NCI-H2227 treated with DMSO at 0.1 percent for 48 hours (cell line): Measurements from ENCODE around the gene SERGEF.

Experiments
- DNase-seq: peaks from one replicate; lab custom pipeline; 2025; lab: John Stamatoyannopoulos, UW

Gene SERGEF

DNA sequence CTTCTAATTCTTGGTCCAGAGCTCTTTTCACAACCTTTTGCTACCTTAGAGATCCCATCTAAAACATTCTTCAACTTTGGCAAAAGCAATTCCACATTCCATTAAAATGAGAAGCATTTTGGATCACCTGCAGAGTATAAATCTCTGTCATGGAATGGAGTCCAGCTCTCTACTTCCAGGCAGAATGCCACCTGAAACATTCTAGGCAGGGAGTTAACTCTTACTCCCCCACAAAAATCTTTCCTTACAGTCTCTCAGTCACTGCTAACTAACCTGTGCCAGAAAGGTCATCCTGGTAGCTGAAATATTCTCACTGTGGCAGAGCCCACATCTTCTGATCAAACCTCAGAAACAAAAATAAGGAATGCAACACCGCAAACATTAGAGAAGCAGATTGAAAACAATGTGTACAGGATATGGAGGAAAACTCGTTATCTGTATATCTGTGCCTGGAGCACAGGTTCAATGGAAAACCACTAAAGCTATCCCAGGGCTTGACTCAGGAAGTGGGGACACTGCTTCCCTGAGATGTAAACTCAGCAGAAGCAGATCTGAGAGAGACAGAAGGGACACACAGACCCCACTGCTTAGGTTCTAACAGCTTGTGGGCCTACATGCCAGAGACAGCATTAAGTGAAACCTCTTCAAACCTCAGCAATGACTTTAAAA lies 199.3 kb downstream of the SERGEF start:
- no peak for DNase-seq

DNA sequence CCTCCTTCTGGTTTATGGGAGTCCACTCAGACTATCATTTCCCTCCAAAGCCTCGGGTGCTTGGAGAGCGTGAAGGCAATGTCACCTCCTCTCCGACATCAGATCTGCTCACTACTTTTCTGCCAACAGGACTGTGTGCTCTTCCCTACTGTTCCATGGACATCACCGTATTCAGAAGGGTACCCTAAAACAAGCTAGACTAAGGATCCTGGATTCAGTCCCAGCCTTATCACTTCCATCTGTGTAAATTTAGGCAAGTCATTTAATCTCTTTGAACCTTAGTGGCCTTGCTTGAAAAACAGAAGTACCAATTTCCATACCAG lies 200.0 kb downstream of the SERGEF start:
- no peak for DNase-seq

DNA sequence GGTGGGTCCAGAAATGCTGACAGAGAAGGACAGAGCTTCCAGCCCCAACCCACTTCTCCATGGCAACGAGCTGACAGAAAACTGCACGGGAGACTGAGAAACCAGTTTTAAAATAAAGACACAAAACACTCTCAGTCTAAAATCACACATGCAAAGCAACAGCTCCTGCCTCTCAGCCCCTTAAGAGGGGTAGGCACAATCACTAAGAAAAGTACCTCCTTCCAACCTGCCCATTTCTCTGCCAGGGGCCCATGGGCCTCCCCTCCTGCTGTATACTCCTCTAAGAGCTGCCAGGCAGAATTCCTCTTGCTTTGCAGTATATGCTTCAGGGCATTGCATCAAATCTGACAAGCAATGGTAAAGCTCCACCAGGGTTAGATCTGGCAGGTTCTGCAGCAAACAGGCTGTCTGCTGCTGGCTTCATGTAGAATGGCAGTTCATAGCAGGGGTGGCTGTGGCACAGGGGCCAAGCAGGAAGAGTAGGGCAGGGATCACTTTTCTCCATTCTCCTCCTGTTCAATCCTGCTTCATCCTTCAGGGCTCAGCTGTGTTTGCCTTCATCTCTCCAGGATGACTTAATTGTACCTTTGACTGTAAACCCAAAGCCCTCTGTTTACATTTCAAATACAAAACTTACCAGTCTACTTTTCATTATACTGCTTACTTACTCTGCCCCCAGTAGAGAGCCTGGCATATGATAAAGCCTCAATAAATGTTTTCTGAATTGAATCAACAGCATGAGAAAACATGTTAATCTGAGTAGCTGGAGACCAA lies 200.6 kb downstream of the SERGEF start:
- DNase-seq = peak; percentile 28

DNA sequence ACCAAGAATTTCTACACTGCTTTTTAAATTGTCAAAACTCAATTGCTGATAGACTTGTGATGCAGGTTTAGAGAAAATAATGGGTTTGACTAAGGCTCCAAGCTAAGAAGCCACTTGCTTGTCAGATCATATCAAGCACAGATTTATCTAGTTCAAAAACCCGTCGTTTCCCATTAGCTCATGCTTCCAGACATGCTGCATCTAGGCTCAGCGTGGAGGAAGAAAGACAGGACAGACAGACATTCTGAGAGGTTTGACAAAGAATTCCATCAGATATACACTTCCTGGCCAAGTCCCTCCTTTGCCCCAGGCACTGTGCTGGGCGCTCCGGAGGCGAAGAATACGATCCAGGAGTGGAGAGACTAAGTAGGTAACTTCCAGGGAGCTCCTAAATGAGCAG lies 201.5 kb downstream of the SERGEF start:
- no peak for DNase-seq

DNA sequence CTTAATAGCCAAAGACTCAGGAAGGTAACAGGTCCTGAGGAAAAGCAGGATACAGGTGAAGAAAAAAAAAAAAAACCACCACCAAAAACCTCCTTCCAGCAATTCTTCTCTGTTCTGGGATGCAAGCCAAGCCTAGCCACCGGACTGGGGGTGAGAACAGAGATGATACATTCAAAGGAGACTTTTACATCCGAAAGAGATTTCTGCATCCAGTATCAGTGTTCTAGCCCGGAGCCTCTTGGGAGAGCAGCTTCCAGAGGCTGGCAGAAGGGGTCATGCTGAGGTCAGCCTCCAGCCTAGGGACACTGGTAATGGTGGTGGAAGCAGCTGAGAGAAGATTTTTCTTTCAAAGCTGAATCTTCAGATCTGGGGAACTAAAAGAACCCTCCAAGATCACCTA lies 202.1 kb downstream of the SERGEF start:
- DNase-seq = no peak

DNA sequence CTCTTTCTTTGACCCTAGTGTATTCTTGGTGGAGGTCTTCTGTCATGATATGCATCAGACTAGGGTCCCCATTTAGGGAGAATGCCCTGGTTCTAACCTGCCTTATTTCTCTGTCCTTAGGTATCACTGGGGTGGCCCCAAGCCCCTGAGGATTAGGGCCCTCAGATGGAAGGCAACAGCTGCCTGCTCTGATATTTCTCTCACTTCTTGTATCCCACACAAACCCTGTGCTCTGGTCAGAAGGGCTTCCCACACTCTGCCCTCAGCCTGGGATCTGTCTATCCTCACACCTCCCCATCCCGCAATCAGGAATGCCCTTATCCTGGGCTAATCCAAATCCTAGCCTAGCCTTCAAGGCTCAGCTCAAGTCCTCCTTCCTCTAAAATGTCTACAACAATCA lies 202.8 kb downstream of the SERGEF start:
- DNase-seq = no peak

DNA sequence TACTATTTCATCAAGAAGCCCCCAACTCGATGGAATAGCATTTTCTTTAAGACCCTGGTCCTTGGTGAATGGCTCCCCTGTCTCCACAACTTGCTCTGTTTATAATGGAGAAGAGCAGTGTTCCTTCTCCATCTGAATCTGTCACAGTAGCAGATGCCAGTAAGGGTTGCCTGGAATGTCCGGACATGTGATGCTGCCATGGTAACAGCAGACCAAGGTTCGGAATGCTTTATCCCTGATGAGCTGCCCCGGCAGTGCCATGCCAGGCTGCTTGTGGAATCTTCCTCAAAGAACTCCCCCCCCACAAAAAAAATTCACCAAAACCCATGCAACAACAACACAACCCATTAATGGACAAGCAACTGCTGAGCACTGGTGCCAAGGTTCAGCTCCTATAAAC lies 205.8 kb downstream of the SERGEF start:
- DNase-seq = no peak

DNA sequence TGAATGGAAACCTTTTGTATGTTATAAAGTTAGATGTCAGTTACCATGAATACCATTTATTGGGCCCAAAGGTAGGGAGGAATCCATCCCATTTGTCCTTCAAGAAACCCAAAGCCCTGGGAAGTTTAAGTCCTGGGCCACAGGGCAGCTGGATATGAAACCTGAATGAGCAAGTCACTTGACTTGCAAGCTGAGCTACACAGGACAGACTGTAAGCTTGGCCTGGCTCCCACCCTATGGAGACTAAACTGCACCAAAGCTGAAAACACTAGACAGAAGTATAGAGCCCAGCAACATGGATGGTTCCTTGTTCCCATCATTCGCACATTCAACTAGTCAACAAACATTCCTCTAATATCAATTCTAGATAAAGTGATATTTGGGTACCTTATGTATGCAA lies 207.0 kb downstream of the SERGEF start:
- DNase-seq = no peak

DNA sequence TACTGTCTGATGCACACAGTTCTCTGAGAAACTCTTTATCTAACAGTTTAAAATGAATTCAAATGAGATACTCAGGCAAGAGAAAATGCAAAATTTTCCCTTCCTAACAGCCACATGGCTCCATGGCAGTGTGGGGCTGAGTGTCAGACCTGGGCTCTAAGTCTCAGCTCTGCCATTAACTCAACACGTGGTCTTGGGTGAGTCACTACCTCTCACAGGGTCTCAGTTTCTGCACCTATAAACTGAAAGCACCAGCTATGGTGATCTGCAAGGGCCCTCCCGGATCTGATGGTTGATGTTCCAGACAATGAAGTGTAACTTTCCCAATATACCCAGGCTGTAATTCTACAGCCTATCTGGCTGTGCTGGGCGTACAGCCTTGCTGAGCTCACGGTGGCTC lies 207.8 kb downstream of the SERGEF start:
- no peak for DNase-seq

DNA sequence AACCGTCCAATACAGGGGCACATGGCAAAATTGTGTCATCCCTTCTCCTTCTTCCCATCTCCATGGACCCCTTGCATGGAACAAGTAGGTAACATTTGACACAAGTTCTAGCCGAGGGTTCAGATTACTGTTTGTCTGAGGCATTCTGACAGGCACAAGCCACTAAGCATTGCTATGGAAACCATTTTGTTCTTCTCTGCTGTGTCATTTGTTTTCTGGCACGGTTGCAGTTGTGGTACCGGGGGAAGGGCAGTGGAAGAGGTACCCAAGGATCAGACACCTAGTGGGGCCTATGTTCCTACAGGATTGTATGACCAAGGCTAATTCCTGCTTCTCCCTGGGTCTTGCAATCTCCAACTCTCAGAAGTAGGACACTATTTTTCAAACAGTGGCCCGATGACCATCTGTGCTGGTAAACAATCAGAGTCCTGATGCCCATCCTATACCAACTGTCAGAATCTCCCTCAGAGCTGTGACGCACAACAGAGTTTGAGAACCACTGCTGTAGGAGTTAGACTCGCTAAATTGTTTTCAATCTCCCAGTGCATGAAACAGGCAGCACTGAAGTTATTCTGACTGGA lies 209.0 kb downstream of the SERGEF start:
- no peak for DNase-seq

DNA sequence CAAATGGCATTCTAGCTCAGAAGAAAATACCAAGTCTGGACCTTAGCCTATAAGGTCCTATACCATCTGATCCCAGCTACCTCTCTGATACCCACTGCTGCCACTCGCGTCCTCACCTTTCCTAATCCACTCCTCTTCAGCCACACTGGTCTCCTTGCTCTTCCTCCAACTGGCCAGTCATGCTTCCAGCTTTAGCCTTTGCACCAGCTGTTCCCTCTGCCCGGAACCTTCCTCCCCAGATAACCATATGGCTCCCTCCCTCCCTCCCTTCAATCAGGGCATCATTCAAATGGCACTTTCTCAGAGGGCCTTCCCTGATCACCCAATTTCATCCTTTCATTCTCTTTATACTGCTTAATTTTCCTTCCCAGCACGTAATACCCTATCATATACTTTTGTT lies 210.4 kb downstream of the SERGEF start:
- DNase-seq = no peak

DNA sequence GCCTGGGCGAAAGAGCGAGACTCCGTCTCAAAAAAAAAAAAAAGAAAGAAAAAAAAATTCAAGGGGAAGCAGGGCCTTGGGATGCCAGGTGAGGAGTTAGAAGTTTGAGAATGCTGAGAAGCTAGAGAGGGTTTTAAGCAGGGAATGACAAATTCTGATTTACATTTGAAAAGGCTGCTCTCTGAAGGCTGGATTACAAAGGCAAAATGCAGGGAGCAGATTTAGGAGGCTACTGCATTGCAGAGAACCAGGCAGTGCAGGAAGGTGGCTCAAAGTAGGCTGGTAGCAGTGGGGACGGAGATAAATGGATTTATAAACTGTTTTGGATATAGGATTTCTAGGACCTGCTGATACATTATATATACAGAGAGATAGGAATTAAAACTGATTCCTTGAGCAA lies 211.7 kb downstream of the SERGEF start:
- DNase-seq = no peak

DNA sequence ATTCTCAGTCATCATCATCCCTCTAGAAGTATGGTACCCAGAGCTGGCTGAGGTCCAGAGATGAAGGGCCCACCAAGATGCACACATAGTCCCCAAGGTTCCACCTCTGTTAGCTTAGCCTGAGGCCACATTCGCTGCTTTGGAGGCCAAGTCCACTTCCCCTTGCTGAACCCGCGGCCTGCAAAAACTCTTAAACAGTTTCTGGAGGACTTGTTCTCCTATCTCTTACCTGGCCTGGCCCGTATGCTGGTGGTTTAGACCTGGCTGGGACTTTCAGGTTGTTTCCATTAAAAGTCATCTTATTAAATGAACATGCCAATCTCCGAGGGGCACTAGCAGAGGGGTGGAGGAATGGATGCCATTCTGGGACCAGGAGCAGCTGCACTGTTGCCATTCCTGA lies 213.7 kb downstream of the SERGEF start:
- DNase-seq = no peak

DNA sequence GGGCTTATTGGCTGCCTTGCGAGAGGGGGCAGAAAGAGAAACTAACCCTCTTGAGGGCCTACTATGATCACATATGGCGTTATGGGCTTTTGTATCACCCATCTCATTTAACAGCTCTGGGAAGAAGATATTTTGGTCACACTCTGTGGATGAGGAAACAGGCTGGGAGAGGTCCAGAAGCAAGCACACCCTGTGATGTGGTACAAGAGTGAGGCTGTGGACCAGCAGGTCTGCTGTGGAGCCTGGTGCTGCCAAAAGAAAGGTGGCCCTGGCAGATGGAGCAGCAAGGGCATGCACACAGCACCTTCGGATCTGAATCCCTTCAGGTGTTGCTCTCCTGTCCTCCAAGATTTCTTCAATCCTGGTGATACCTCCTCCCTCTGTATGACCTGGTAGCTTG lies 214.1 kb downstream of the SERGEF start:
- DNase-seq = no peak

DNA sequence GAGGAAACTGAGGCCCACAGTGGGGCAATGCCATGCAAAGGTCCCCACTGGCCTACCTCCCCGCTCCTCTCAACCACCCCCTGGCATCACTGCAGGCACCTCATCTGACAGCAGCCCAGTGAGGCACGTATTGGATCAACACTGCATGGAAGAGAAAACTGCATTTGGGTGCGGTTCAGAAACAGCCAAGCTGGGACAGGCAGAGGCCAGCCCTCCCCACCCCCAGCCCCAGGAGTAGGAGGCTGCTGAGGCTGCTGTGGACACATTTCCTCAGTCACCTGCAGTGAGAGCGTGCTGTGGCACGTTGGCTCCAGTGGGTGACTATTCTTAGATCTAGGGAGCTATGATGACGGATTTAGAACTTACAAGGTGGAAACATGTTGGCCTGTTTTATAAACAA lies 214.6 kb downstream of the SERGEF start:
- no peak for DNase-seq

DNA sequence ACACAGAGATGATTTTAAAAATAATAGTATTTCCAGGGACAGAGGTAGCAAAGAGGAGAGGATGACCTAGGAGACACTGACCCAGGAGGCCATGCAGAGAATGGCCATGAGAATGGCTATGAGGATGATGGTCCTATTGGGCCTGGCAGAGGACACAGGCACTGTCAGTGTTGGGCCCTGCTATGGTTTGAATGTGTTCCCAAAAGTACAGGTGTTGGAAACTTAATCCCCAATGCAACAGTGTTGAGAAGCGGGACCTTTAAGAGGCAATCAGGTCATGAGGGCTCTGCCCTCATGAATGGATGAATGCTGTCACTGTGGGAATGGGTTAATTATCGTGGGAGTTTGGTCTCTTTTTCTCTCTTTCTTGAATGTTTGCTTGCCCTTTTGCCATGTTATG lies 216.7 kb downstream of the SERGEF start:
- DNase-seq = no peak

DNA sequence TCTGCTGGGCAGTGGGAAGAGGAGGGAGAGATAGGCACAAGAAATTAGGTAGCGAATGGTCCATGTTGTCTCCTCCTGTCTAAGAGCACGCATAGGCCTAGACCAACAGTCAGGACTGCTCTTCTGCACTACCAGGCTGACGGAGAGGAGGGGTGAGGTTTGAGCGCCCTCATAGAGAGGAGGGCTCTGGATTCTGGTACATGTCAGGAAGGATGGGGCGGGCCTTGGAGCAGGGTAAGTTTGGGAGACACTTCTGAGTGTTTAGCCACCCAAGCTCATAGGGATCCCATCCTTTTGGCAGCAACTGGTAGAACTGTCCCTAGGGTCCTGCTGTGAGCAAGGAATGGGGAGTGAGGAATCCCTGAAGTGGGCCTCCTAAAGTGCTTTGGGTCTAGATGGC lies 217.9 kb downstream of the SERGEF start:
- DNase-seq = no peak

DNA sequence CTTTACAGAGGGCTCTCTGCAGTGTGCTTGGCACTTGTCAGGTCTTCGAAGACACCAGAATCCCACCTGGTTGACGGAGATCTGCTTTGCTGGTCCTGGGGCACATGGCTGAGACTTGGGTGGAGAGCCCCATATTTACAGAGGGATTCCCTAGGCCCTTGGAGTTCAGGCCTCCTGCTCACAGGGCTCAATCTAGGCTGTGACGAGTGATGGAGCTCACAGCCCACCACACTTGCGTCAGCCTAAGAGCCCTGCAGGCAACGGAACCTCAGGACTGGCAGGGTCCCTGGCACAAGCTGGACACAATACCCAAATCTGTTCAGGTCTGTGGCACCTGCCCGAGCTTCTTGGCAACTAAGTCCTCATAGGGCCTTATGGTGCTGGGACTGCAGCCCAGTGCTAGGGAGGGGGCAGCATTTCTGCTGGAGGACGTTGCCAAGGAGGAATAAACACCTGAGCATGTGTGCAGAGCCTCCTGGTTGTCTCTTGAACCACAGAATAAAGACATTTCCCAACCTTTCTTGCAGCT lies 219.1 kb downstream of the SERGEF start:
- DNase-seq = no peak

DNA sequence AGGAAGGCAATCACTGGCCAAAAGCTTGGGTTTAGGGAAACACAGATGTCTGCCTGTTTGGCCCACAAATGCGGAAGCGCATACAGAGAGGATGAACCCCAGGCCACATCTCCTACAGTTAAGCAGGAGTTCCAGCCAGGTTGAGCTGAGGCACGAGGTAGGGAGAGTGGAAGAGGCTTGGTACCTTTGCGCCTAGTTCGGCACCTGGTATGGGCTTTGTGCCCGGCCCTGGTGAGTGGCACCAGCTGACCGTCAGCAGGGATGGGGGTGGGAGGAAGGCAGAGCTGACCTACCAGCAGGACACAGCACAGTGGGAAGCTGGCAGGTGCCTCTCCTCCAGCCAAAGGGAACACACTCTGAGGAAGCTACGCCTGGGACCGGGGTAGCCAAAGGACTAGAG lies 220.7 kb downstream of the SERGEF start:
- no peak for DNase-seq

DNA sequence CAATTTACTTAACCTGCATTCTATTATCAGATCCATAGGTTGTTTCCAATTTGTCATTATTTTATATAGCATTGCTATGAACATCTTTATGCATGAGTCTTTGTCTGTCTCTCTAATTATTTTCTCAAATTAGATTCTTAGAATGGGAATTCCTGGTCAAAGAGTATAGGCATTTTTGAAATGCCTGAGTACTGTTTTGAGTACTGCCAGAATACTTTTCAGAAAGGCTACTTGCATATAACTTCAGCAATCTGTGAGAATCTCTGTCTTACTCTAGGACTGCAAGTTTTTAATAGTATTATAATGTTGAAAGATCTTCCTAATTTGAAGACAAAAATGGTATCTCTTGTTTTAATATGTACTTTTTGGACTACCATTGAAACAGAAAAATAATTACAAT lies 221.7 kb downstream of the SERGEF start:
- no peak for DNase-seq

DNA sequence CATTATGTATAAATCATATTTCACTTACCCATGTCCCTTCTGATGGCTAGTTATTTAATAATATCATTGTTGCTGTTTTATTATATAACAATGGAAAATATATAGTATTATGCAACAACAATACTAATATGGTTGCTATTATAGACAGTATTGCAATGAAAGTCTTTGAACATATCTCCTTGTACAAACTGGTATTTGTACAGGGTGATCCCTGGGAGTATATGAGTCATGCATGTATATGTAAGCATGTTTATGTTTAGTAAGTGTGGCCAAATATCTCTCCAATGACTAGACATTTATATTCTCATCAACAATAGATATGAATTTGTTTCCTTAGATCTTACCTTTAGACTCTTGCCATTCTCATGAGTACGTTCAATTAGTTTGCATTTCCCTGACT lies 222.4 kb downstream of the SERGEF start:
- no peak for DNase-seq

DNA sequence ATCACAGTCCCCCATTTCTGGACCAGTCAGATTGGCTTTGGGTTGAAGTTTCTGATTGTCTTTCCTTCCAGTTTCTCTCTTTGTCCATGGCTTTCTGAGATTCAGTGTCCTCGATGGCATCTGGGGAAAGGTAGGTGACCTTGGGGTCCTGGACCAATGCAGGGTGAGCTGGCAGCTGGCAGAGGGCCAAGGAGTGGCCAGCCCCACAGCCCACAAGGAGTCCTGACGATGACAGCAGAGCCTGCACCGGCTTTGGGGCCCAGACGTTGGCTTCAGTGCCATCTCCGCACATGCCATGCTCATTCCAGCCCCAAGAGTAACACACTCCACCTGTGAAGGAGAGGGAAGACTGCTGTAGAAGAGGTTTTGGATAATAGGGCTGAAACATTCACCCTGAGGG lies 224.8 kb downstream of the SERGEF start:
- DNase-seq = no peak

DNA sequence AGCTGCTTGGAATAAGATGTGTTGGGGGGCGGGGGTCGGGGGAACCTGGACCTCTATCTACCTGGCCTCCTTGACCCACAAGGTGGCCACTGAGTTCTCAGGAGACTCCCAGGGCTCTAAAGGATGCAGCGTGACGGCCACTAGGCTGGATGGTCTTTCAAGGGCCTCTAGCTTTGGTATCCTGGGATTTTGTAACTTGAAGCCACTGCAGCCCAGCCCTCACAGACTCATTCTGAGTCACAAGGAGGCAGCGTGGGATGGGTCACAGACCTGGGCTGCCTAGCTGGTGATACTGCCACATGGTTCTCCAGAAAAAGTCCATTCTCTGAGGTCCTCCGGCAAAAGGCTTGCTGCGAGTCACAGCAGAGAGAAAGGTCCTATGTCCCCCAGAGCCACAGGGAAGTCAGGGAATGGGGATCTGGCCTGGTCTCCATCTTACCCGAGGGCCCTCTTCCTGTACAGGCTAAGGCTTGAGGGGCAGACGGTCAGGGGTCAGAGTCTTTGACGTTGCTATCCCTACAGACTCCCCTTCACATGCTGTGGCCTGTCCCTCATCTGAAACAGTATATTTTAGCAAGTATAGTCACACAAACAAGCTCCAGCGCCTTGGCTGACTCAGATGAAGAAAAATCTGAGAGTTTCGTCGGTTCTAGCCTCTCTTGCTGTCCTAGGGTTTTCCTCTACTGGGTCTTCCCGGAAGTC lies 225.9 kb downstream of the SERGEF start:
- no peak for DNase-seq
